GM21576 (cell line): ENCODE results near the gene TLK1.
"Not testable (repeated sequence)": the region's sequence is repeated elsewhere in the genome, so short reads cannot be mapped to it uniquely, and the experiment has no call there.

ENCODE experiments used
- ATAC-seq: cut with Tn5 transposase; IDR thresholded peaks from one replicate; pipeline ENCODE4 v1.9.1; 2021; ENCODE audit warnings: mild to moderate bottlenecking, moderate library complexity; ENCODE audit not compliant: unreplicated experiment

The TLK1 gene

DNA sequence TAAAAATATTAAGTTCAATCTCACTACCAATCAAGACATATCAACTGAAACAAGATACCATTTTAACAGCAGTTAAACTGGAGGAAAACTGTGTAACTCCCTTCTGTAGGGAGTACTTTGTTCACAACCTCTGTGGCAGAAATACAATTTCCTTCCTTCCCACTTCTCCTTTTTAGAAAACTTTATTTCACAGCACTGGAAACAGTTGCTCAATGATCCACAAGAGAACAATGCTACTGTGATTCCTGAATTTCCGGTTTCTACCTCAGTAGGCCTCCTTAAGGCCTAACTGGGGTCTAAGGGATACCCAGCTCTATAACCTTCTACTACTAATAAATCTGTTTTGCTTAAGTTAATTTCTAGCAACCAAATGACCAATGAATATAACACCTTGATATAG, 14.1 kb downstream of the TLK1 start:
- no peak for ATAC-seq

DNA sequence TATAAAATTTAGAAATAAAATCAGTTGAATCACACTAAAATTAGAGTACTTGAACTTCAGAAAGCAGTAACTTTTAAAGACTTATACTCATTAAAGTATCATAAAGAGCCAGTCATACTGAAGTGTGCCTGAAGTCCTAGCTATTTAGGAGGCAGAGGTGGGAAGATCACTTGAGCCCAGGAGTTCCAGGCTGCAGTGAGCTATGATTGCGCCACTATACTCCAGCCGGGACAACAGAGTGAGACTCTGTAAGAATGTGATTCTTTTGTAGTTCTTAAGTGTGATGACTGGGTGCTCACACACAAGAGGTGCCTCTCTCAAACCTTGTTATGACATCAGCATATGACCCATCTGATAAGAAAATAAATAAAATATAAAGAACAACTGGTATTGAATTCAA, 14.6 kb downstream of the TLK1 start:
- ATAC-seq, result no peak

DNA sequence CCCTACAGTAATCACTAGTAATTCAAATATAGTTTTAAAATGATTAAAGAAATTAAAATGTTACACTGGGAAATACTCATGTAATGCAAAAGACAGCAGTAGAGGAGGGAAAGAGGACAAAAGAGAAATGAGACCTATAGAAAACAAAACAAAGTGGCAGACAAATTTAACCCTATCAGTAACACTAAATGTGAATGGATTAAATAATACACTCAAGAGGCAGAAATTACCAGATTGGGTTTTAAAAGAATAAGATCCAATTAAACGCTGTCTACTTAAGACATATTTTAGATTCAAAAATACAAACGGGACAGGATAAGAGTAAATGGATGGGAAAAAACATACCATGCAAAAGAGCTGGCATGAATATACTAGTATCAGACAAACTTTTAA, 17.0 kb downstream of the TLK1 start:
- ATAC-seq, result no peak

GRCh38 chr2:171142398-171142797, 18.3 kb downstream of the TLK1 start:
- ATAC-seq, result no peak

DNA sequence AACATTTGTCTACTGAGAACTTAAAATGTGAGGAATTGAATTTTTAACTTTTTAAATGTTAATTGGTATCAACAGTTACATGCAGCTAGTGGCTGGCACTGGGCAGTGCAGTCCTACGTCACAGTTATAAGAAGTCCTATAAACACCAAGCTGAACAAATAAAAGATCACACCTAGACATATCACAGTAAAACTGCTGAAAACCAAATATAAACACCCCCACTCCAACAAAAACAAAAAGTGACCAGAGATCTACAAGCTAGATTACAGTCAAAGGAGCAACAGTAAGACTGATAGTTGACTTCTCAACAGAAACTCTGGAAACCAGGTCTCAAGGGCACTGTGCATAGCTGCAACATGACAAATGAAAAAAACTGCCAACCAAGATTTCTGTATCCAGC, 19.4 kb downstream of the TLK1 start:
- ATAC-seq, result no peak

- no peak for ATAC-seq
Observed at GRCh38 chr2:171139860-171140259, 20.8 kb downstream of the TLK1 start.

- peak; percentile 71 for ATAC-seq
Observed at GRCh38 chr2:171136024-171136423, 24.7 kb downstream of the TLK1 start.

- no peak for ATAC-seq
Observed at GRCh38 chr2:171134624-171135230, 26.0 kb downstream of the TLK1 start.

GRCh38 chr2:171132086-171132485, 28.6 kb downstream of the TLK1 start:
- no peak for ATAC-seq

DNA sequence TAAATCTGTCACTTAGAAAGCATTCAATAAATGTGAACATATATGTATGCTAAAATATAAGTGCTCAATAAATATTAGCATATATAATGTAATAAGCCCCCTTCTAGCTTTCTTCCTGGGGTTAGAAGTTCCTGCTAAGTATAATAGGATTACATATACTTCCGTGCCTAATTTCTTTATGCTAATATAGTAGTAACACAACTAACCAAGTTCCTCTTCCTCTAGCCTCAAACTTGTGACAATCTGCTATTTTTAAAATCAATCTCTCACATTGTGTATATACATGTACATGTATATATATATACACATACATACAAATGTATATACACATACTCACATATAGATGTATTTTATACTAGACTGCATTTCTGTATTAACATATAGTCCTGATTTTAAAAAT, 32.2 kb downstream of the TLK1 start:
- ATAC-seq, result no peak

DNA sequence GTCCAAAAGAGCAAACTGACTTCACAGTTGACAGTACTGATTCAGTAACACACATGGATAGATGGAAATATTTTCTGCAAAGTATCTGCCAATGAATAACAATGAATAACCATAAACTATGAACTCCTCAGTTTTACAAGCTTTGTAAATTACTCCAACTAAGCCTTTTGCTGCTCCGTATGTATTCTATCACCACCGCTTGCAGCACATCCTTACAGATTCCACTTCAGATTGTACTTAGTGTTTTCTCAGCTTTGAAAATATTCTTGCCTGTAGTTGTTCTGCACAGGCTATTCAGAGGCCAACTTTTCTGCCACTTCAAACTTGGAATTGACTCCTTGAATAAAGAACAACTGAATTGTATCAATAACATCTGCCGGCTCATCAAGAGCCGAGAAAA, 36.2 kb downstream of the TLK1 start:
- no peak for ATAC-seq

GRCh38 chr2:171109571-171109970, 51.1 kb downstream of the TLK1 start:
- ATAC-seq, result no peak

GRCh38 chr2:171109020-171109419, 51.7 kb downstream of the TLK1 start:
- no peak for ATAC-seq

- ATAC-seq, result no peak
Observed at GRCh38 chr2:171107803-171108202, 52.9 kb downstream of the TLK1 start.

DNA sequence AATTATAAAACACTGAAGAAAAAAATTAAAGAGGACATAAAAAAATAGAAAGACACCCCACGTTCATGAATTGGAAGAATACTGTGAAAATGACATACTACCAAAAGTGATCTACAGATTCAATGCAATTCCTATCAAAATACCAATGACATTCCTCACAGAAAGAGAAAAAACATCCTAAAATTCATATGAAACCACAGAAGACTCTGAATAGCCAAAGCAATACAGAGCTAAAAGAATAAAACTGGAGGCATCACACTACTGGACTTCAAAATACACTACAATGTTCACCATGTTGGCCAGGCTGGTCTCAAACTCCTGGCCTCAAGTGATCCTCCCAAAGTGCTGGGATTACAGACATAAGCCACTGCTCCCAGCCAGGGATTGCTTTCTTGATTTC, 56.3 kb downstream of the TLK1 start:
- ATAC-seq, result no peak

DNA sequence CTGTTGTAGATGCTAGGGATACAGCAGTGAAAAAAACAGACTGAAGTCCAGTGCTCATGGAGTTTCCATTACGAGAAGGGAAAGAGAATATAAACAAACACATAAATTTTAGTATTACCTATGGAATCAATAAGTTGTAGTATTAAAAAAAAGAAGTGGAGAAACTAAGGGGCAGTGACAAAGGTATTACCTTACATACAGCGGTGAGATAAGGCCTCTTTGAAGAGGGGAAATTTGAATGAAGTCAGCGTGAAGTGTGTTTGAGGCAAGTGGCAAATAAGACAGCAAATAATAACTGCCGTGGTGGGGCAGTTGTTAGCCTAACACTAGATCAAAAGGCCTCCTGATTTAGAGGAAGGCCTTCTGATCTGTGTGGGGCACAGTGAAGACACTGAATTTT, 57.9 kb downstream of the TLK1 start:
- ATAC-seq, result no peak

DNA sequence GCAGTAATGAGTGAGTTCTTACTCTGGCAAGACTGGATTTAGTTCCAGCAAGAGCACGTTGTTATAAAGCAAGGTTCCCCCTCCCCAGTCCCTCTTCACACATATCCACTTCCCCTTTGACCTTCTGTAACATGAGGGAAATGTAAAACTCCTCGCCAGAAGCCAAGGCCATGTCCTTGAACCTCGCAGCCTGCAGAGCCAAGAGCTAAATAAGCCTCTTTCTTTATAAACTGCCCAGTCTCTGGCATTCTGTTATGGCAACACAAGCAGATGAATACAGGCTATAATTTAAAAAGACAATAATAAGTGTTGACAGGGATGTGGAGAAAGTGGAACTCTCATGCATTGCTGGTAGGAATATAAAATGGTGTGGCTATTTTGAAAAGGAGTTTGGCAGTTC, 60.3 kb downstream of the TLK1 start:
- ATAC-seq, result no peak

DNA sequence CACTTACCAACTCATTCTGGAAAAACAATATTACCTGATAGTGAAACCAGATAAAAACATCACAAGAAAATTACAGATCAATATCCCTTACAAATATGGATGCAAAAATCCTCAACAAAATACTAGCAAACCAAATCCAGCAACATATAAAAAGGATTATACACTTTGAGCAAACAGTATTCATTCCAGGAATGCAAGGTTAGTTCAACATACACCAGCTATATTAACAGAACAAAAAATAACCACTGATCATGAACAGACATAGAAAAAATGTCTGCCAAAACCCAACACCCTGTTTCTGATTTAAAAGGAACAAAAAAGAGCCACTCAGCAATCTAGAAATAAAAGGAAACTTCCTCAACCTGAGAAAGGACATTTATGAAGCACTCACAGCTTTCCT, 62.1 kb downstream of the TLK1 start:
- ATAC-seq, result no peak

GRCh38 chr2:171095014-171095582, 65.6 kb downstream of the TLK1 start:
- no peak for ATAC-seq

GRCh38 chr2:171091517-171091916, 69.2 kb downstream of the TLK1 start:
- not testable (repeated sequence) for ATAC-seq

DNA sequence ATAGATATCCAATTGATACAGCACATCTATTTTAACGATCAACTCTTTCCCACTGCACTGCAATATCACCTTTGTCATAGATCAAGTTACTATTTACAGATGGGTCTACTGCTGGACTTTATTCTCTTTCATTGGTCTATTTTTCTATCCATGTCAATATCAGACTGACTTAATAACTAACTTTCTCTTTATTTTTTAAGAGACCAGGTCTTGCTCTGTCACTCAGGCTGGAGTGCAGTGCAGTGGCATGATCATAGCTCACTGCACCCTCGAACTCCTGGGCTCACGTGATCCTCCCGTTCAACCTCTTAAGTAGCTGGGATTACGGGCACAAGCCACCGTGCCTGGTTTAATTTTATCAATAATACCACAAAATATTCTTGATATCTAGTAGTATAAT, 71.2 kb downstream of the TLK1 start:
- ATAC-seq, result no peak

- no peak for ATAC-seq
Observed at GRCh38 chr2:171088057-171088834, 72.4 kb downstream of the TLK1 start.
